Choroid plexus epithelial cell (primary cell): ENCODE measurements around the gene ATP5ME.

Experiments used
- DNase-seq: peaks from one replicate; pipeline ENCODE4 v3.0.0-alpha.2; 2010; ENCODE audit warnings: low read depth
- H3K4me3 ChIP-seq: 2 replicates; pipeline ENCODE4 v1.5.1; 2011; ENCODE audit warnings: low read depth, mild to moderate bottlenecking, control low read depth, low read length, moderate library complexity
- TF ChIP-seq, protein P1 (sequence below): conservative IDR thresholded peaks from 2 replicates; pipeline ENCODE4 v1.5.1; 2011; ENCODE audit warnings: low read depth, mild to moderate bottlenecking, control low read depth, inconsistent platforms, low read length, moderate library complexity

ATP5ME gene

DNA sequence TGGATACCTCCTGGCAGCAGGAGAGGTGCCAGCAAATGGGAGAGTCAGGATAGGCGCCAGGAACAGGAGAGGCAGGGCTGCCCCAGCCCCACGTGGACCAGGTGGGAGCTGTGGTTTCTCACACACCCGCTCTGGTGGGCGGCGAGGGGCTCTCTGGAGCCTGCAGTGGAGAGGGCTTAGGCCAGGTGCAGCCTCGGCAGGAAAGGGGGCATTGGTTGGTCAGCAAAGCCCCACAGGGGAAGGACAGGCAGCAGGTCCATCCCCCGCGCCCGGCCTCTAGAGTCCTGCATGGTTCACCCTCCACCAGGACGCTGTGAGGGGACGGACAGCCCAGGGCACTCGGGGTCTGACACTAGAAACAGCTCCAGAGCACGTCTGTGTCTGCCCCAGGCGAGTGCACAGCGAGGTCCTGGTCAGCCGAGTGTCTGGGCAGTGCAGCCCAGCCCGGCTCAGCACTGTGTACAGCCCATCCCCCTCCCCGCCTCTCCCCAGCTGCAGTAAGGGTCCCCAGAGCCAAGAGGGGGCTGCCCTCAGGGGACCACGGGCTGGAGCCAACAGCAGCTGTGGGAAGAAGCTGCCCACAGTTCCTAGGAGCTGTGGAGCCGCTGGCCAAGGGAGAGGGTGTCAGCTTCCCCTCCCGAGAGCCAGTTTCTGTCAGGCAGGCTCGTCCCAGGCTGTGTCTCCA lies 8.2 kb downstream of the ATP5ME start:
- no peak for DNase-seq
- no peak overlapping the region for H3K4me3 ChIP-seq
- TF ChIP-seq, protein P1, sequence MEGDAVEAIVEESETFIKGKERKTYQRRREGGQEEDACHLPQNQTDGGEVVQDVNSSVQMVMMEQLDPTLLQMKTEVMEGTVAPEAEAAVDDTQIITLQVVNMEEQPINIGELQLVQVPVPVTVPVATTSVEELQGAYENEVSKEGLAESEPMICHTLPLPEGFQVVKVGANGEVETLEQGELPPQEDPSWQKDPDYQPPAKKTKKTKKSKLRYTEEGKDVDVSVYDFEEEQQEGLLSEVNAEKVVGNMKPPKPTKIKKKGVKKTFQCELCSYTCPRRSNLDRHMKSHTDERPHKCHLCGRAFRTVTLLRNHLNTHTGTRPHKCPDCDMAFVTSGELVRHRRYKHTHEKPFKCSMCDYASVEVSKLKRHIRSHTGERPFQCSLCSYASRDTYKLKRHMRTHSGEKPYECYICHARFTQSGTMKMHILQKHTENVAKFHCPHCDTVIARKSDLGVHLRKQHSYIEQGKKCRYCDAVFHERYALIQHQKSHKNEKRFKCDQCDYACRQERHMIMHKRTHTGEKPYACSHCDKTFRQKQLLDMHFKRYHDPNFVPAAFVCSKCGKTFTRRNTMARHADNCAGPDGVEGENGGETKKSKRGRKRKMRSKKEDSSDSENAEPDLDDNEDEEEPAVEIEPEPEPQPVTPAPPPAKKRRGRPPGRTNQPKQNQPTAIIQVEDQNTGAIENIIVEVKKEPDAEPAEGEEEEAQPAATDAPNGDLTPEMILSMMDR: no peak

DNA sequence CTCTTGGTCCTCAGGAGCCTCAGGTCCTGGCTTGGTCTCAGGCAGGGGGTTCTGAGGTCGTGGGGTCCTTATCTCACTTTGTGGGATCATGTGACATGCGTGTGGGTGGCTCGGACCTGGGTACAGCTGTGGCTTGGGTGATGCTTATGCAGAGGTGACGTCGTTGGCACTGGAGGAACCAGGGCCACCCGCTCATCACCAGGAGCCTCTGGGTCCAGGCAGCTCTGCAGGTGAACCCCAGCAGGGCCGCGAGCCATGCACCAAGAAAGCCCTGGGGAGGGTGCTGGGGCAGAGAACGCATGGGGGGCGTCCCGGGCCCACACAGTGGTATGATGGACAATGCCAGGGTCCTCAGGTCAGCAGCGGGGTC lies 8.7 kb downstream of the ATP5ME start:
- no peak overlapping the region for H3K4me3 ChIP-seq
- TF ChIP-seq, protein P1: no peak
- no peak for DNase-seq

DNA sequence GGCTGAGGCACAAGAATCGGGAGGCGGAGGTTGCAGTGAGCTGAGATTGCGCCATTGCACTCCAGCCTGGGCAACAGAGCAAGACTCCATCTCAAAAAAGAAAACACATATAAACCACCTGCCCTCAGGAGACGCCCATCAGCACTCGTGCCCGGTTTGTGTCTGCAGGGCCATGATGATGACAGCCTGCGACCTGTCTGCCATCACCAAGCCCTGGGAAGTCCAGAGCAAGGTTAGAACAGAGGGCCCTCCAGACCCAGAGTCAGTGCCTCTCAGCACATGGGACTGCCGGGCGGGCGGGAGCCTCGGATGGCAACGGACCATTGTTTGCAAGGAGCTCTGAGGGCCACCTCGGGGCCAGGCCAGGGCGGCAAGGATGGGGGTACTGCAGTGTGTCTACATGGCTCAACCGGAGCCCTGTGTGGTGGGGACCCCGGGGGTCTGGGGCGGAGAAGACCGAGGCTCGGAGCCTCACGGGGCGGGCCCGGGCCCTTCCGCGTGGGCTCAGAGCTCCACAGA lies 9.3 kb downstream of the ATP5ME start:
- no peak for DNase-seq
- TF ChIP-seq, protein P1: no peak
- H3K4me3 ChIP-seq: no peak overlapping the region

DNA sequence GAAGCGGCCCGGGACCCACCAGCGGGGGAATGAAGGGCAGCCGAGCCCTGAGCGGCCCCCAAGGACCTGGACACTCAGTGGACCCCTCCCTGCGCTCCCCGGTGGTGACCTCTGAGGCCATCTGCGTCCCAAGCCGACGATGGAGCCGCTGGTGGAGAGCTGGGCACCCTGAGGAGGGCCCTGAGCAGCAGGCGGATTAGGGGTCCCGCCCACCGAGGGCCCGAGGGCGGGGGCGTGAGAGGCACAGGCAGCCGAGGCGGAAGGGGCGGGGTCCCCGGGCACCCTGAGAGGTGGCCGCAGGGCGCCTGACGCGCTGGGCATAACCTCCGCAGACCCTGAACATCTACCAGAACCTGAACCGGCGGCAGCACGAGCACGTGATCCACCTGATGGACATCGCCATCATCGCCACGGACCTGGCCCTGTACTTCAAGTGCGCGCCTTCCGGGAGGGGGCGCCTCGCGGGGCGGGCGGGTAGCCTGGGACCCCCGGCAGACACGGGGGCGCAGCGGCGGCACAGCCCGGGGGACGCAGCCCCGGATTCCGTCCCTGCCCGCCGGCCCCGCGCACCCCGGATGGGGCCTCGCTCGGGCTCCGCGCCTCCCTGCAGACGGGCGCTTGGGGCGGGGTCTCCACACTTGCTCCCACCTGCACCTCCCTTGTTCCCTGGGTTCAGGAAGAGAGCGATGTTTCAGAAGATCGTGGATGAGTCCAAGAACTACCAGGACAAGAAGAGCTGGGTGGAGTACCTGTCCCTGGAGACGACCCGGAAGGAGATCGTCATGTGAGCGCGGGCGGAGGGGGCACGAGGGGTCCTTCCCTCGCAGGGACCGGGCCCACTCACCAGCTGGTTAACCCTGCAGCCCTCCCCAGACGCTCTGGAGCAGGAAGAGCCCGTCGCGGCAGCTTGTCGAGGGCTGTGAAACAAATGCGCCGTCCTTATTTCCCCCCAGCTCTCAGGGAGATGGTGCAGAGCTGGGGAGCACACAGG lies 10.3 kb downstream of the ATP5ME start:
- no peak for DNase-seq
- peak overlapping the region; percentile 51 for H3K4me3 ChIP-seq

DNA sequence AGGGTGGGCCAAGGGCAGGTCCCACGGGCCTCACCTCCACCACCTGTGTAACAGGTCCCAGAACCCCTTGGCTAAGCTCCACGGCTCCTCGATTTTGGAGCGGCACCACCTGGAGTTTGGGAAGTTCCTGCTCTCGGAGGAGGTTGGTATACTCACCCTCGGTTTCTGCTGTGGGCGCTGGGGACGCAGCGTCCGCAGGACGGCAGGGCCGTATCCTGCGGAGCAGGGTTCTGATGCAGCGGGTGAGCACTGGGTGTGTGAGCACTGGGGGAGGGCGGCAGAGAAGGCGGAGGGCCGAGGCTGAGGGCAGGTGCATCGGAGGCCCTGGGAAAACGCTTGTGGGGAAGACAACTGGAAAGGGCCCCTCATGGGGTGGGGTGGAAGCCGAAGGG lies 11.0 kb downstream of the ATP5ME start:
- H3K4me3 ChIP-seq: peak overlapping the region; percentile 51

More for the DNA sequence above, 10.3 kb downstream of the ATP5ME start:
- TF ChIP-seq, protein P1: no peak

DNA sequence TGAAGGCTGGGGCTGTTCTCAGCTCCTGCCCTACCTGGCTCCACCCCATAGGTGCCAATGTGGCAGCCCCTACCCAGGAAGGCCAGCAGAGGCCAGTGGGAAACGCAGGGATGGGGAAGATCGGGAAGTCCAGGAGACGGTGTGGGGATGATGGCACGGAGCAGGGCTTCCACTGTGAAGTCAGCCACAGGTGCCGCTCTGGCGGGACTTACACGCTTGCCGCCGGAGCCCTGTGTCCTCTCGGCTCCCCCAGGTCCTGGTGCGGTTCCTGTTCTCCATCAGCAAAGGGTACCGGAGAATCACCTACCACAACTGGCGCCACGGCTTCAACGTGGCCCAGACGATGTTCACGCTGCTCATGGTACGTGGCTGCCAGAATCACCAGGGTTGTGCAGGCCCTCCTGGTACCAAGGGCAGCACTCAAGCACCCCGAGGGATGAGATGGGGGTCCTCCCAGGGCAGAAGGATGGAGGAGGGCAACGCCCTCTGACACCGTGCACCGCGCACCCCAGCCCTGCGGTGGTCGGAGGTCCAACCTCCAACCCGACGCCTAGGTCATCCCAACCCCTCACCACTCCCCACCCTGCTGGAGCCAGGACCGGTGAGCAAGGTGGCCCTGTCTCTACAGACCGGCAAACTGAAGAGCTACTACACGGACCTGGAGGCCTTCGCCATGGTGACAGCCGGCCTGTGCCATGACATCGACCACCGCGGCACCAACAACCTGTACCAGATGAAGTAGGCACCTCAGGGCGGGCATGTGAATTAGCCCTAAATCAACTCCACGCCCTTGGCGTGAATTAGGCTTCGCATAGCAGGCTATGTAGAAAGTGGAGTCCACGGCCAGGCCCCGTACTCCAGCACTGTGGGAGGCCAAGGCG lies 12.0 kb downstream of the ATP5ME start:
- TF ChIP-seq, protein P1: no peak
- H3K4me3 ChIP-seq: no peak overlapping the region
- DNase-seq: no peak

More for the DNA sequence above, 11.0 kb downstream of the ATP5ME start:
- TF ChIP-seq, protein P1: no peak
- no peak for DNase-seq
